ENCODE data around the gene XPO4. TPM values are rescaled to one million over a fixed set of nuclear protein-coding genes. Genes with fewer than 3 reads are reported as not detected.

The XPO4 gene
- total and polyA plus RNA-seq, 2 of the 13 experiments (the other 11 are each of a cell fraction or from before 2014, with no cell fraction given) = 8.4 to 24.8 TPM

- TF ChIP-seq KIAA2018 (CRISPR knock-in tag; IDR thresholded peaks at IDR 0.05; ENCODE audit: borderline replicate concordance) (no peak), MTF1 (CRISPR knock-in tag; IDR thresholded peaks at IDR 0.05) (peak; percentile 76), HOXA3 (CRISPR knock-in tag; IDR thresholded peaks at IDR 0.05) (peak; percentile 37; the same call in 1 of the 2 replicates), HIVEP1 (CRISPR knock-in tag; IDR thresholded peaks at IDR 0.05) (peak; percentile 22; the same call in 1 of the 2 replicates), TGIF2 (CRISPR knock-in tag; IDR thresholded peaks at IDR 0.05) (peak; percentile 43), ZNF160 (CRISPR knock-in tag; IDR thresholded peaks at IDR 0.05) (no peak; the same call in 1 of the 2 replicates), HIC2 (CRISPR knock-in tag; IDR thresholded peaks at IDR 0.05; ENCODE audit: low read depth) (no peak), SOX6 (IDR thresholded peaks at IDR 0.05) (no peak), SOX6 (CRISPR knock-in tag; IDR thresholded peaks at IDR 0.05) (peak; percentile 49), UBTF (CRISPR knock-in tag; IDR thresholded peaks at IDR 0.05) (peak; percentile 99), DPF2 (CRISPR knock-in tag; IDR thresholded peaks at IDR 0.05; ENCODE audit: borderline replicate concordance, low read depth) (no peak), MTA3 (CRISPR knock-in tag; IDR thresholded peaks at IDR 0.05) (no peak), ZNF124 (CRISPR knock-in tag; IDR thresholded peaks at IDR 0.05) (peak; percentile 32; the same call in 1 of the 2 replicates), TOE1 (CRISPR knock-in tag; IDR thresholded peaks at IDR 0.05) (no peak)
Observed at GRCh38 chr13:20773194-20774080, 129.1 kb downstream of the XPO4 start, which contains the start of gene EEF1AKMT1 (continued).

Measured in HepG2 (cell line).